ENCODE measurements around the gene TSHB. TPM values are rescaled to one million over a fixed set of nuclear protein-coding genes. Genes with fewer than 3 reads are reported as not detected.

Gene TSHB
- total RNA-seq, 2 donors from 2014 or later = not detected

DNA sequence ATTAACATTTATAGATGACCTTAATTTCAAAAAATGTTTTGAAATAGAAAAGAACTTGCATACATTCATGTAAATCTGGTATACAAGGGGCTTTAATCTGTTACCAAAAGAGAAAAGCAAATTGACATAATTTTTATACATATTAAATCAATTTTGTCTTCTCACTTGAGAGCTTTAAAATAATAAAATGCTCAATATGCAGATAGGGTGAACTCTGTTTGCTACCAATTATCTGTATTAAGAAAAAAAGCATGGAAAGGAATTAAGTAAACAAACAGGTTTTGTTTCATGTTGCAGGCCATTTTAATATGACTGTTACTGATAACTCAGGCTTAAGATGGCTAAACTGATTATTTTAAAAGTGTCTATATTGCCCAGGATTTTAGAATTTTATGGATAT lies 6.0 kb upstream of the TSHB start:
- Histone ChIP-seq H3K9ac (ENCODE audit: low read depth in 2 of 2, low read length in 2 of 2) (no peak overlapping the region), H3K27me3 (no peaks in the 10 kb centered on the region), H3K36me3 (no peaks in the 10 kb centered on the region), H3K4me1 (no peaks in the 10 kb centered on the region), H3K9me3 (no peaks in the 10 kb centered on the region), H3K27ac (no peak overlapping the region), H3K4me3 (no peak overlapping the region)
- intact Hi-C loops (cut with DNase I) = no loop called here
- no peak for DNase-seq
- TF ChIP-seq CTCF (IDR thresholded peaks at IDR 0.05) = no peak

- Histone ChIP-seq H3K9me3 (no peaks in the 10 kb centered on the region), H3K4me3 (no peak overlapping the region), H3K27ac (no peak overlapping the region), H3K4me1 (no peaks in the 10 kb centered on the region), H3K9ac (ENCODE audit: low read depth in 2 of 2, low read length in 2 of 2) (no peak overlapping the region), H3K27me3 (no peaks in the 10 kb centered on the region), H3K36me3 (no peaks in the 10 kb centered on the region)
- TF ChIP-seq CTCF (IDR thresholded peaks at IDR 0.05) = no peak
- intact Hi-C loops (cut with DNase I) = no loop called here
- DNase-seq = no peak
Measured at GRCh38 chr1:115031595-115031994, 2.0 kb downstream of the TSHB start.

- Histone ChIP-seq H3K9ac (ENCODE audit: low read depth in 2 of 2, low read length in 2 of 2) (no peak overlapping the region), H3K4me1 (no peaks in the 10 kb centered on the region), H3K27ac (no peak overlapping the region), H3K9me3 (no peaks in the 10 kb centered on the region), H3K27me3 (no peaks in the 10 kb centered on the region), H3K36me3 (no peaks in the 10 kb centered on the region), H3K4me3 (no peak overlapping the region)
- no peak for TF ChIP-seq CTCF (IDR thresholded peaks at IDR 0.05)
- intact Hi-C loops (cut with DNase I) = no loop called here
- no peak for DNase-seq
Measured at GRCh38 chr1:115035652-115036051, 6.0 kb downstream of the TSHB start.

- DNase-seq = no peak
- H3K9me3 ChIP-seq = no peaks in the 10 kb centered on the region
- no peak for TF ChIP-seq CTCF (IDR thresholded peaks at IDR 0.05)
- no peak overlapping the region for H3K27ac ChIP-seq
- no peaks in the 10 kb centered on the region for H3K27me3 ChIP-seq
- H3K4me1 ChIP-seq = no peaks in the 10 kb centered on the region
- intact Hi-C loops (cut with DNase I) = no loop called here
- H3K9ac ChIP-seq (ENCODE audit: low read depth in 2 of 2, low read length in 2 of 2) = no peak overlapping the region
- H3K36me3 ChIP-seq = no peaks in the 10 kb centered on the region
- H3K4me3 ChIP-seq = no peak overlapping the region
Measured at GRCh38 chr1:115036814-115037507, 7.3 kb downstream of the TSHB start.

GRCh38 chr1:115040501-115040900 lies 10.9 kb downstream of the TSHB start:
- intact Hi-C loops (cut with DNase I) = loop anchor here (5.0 kb wide), 1 partner anchor 58 kb away; no protein-coding TSS in a partner anchor
- Histone ChIP-seq H3K27me3 (no peaks in the 10 kb centered on the region), H3K4me3 (no peak overlapping the region), H3K36me3 (no peaks in the 10 kb centered on the region), H3K27ac (no peak overlapping the region), H3K9ac (ENCODE audit: low read depth in 2 of 2, low read length in 2 of 2) (no peak overlapping the region), H3K4me1 (no peaks in the 10 kb centered on the region), H3K9me3 (no peaks in the 10 kb centered on the region)
- TF ChIP-seq CTCF (IDR thresholded peaks at IDR 0.05) = no peak
- DNase-seq = no peak
